Stimulated activated CD8-positive, alpha-beta memory T cell treated with anti-CD3 and anti-CD28 coated beads, Interleukin-7, amount 100 ng/mL, for 1 hour (primary cell): ENCODE results near the gene KRTAP10-11.
"Not testable (repeated sequence)": the region's sequence is repeated elsewhere in the genome, so short reads cannot be mapped to it uniquely, and the experiment has no call there.

ENCODE experiments used
- DNase-seq, 2 donors: peaks; one replicate each; pipeline ENCODE4 v3.0.0-alpha.2; 2020; ENCODE audit warnings: low read depth in 2 of 2

KRTAP10-11 gene, protein sequence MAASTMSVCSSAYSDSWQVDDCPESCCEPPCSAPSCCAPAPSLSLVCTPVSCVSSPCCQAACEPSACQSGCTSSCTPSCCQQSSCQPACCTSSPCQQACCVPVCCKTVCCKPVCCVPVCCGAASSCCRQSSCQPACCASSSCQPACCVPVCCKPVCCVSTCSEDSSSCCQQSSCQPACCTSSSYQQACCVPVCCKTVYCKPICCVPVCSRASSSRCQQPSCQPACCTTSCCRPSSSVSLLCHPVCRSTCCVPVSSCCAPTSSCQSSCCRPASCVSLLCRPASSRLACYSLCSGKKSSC

DNA sequence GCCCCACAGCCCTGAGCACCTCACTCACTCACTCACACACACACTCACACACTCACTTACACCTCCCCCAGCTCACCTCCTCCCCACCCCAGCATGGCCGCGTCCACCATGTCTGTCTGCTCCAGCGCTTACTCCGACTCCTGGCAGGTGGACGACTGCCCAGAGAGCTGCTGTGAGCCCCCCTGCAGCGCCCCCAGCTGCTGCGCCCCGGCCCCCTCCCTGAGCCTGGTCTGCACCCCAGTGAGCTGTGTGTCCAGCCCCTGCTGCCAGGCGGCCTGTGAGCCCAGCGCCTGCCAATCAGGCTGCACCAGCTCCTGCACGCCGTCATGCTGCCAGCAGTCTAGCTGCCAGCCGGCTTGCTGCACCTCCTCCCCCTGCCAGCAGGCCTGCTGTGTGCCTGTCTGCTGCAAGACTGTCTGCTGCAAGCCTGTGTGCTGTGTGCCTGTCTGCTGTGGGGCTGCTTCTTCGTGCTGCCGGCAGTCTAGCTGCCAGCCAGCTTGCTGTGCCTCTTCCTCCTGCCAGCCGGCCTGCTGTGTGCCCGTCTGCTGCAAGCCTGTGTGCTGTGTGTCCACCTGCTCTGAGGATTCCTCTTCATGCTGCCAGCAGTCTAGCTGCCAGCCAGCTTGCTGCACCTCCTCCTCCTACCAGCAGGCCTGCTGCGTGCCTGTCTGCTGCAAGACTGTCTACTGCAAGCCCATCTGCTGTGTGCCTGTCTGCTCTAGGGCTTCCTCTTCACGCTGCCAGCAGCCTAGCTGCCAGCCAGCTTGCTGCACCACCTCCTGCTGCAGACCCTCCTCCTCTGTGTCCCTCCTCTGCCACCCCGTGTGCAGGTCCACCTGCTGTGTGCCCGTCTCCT is at the start of gene KRTAP10-11:
Gene KRTAP10-11, plus strand, starts transcription at position 49 of the 856 bp plus-strand sequence. Its CDS starts 45 bp downstream, at position 94.
- not testable (repeated sequence) for DNase-seq

- DNase-seq, result no peak
Observed at GRCh38 chr21:44598061-44598460, 48.2 kb upstream of the KRTAP10-11 start.

DNA sequence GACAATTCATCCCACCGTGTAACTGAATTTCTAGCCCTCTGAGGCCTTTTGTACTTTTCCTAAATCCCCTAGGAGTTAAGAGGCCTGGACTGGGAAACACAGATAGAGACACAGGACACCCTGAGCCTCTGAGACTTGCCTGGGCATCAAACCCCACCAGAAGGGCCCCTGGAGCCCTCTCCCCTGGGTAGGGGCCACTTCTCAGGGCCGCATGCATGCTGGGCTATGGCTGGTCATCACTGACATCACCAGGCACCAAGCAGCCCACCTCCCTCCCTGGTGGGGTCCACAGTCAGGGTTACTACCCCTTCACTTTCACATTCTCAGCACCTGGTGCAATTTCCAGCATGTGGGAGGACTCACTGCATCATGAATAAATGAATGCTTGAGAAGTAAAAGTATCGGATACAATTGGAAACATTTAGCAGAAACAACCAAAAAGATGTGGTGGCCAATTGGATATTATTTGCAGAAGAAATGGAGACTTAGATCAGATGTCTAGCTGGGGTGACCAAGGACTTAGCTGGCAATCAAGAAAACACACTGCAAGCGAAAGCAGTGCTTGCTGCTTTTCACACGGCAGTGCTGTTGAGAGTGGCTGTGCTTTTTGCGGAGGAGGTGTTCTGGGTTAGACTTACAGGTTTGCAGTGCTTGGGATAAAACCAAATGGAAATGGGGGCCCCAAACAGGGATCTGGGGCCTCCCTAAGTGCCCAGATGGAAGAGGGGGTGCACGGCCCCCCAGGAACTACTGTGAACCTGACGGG is 46.8 kb upstream of the KRTAP10-11 start:
- DNase-seq, result no peak

- DNase-seq, result not testable (repeated sequence)
Observed at GRCh38 chr21:44600118-44600978, 45.9 kb upstream of the KRTAP10-11 start, which contains the start of gene KRTAP10-7. TSS of gene KRTAP10-7 (plus strand) at chr21:44600597. CDS start at chr21:44600622, 25 bp downstream.

DNA sequence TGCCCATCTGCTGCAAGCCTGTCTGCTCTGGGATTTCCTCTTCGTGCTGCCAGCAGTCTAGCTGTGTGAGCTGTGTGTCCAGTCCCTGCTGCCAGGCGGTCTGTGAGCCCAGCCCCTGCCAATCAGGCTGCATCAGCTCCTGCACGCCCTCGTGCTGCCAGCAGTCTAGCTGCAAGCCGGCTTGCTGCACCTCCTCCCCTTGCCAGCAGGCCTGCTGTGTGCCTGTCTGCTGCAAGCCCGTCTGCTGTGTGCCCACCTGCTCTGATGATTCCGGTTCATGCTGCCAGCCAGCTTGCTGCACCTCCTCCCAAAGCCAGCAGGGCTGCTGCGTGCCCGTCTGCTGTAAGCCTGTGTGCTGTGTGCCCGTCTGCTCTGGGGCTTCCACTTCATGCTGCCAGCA is 45.1 kb upstream of the KRTAP10-11 start:
- not testable (repeated sequence) for DNase-seq

- no peak for DNase-seq
Observed at GRCh38 chr21:44601596-44602462, 44.4 kb upstream of the KRTAP10-11 start.

- no peak for DNase-seq
Observed at GRCh38 chr21:44602463-44602850, 43.8 kb upstream of the KRTAP10-11 start.

DNA sequence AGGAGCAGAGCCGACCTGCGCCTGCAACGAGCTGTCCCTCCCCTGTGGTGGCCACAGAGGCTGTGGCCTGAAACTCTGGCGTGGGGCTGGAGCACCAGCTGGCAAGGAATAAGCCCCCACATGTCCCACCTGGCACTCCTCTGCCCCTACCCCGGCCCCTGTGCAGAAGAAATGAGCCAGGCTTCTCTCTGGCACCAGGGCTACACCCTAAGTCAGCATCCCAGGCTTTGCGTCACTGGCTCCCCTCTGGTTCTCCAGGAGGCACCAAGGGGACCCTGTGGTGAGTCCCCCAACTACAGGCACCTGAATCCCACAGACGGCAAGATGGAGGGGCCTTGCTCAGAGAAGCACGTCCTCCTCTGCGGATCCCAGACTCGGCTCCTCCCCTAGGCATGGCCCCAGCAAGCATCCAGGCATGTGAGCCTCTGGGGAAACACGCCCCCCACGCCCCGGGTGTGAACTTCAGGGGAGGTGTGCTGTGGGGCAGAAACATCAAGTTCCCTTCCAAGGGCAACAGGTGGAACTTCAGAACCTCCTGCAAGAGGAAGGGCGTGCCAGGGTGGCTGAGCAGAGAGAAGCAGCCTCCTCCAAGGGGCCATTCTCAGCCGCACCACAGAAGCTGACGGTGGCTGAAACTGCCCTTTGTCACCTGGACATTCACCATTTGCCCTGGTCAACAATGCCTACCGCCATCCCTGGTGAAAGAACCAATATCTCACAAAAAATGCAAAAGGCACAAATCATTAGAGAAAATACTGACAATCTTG is 42.9 kb upstream of the KRTAP10-11 start:
- no peak for DNase-seq

- DNase-seq, result no peak
Observed at GRCh38 chr21:44603911-44604310, 42.3 kb upstream of the KRTAP10-11 start.

- DNase-seq, result no peak
Observed at GRCh38 chr21:44606495-44606894, 39.7 kb upstream of the KRTAP10-11 start.

DNA sequence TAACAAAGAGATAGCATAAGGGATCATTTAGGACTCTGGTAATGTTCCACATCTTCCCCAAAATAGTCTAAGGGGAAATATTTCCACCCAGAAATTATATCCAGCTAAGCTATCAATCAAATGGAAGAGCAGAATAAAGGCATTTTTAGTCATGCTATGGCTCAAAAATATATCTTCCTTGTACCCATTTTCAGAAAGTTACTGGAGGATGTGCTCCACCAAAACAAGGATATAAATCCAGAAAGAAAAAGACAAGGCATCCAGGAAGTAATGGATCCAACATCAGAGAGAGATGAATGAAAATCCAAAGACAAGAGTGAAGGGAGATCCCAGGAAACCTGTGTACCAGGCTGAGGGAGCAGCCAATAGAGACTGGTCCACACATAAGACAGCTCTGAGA is 37.0 kb upstream of the KRTAP10-11 start:
- no peak for DNase-seq

DNA sequence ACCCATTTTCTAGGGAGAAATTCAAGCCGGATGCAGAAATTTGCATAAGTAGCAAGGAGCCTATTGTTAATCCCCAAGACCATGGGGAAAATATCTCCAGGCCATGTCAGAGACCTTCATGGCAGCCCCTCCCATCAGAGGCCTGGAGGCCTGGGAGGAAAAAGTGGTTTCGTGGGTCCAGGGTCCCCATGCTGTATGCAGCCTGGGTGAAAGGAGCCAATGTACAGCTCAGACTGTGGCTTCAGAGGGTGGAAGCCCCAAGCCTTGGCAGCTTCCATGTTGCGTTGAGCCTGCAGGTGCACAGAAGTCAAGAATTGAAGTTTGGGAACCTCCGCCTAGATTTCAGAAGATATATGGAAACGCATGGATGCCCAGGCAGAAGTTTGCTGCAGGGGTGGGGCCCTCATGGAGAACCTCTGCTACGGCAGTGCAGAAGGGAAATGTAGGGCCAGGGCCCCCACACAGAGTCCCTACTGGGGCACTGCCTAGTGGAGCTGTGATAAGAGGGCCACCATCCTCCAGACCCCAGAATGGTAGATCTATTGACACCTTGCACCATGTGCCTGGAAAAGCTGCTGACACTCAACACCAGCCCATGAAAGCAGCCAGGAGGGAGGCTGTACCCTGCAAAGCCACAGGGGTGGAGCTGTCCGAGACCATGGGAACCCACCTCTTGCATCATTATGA is 35.9 kb upstream of the KRTAP10-11 start:
- DNase-seq, result not testable (repeated sequence)

DNA sequence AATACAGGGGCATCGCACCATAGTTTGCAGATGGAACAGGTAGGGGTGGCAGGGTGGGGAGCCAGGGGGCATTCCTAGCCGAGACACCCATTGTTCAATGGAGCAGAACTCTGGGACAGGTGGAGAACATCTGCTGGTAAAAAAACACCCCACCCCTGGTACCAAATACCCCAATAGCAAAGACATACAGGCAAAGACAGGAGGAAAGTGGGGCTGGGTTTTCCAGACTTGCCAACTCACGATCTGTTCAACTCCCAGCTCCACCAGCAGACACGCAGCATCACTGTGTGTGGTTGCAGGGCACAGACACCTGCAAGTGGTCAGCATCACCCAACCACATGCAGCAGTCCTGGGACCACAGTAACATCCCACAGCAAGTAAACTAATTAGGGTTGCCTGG is 34.7 kb upstream of the KRTAP10-11 start:
- DNase-seq, result no peak

DNA sequence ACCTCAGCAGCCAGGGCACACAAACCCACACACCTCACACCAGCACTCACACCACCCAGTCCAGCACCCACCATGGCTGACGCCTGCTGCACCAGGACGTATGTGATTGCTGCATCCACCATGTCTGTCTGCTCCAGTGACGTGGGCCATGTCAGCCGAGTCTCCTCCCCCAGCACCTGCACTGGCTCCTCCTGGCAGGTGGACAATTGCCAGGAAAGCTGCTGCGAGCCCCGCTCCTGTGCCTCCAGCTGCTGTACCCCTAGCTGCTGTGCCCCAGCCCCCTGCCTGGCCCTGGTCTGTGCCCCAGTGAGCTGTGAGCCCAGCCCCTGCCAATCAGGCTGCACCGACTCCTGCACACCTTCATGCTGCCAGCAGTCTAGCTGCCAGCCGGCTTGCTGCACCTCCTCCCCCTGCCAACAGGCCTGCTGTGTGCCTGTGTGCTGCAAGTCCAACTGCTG is 34.2 kb upstream of the KRTAP10-11 start, which contains the start of gene KRTAP10-8:
Gene KRTAP10-8, plus strand, starts transcription at position 51 of the 458 bp plus-strand sequence. Its CDS starts 22 bp downstream, at position 73.
- DNase-seq, result no peak

DNA sequence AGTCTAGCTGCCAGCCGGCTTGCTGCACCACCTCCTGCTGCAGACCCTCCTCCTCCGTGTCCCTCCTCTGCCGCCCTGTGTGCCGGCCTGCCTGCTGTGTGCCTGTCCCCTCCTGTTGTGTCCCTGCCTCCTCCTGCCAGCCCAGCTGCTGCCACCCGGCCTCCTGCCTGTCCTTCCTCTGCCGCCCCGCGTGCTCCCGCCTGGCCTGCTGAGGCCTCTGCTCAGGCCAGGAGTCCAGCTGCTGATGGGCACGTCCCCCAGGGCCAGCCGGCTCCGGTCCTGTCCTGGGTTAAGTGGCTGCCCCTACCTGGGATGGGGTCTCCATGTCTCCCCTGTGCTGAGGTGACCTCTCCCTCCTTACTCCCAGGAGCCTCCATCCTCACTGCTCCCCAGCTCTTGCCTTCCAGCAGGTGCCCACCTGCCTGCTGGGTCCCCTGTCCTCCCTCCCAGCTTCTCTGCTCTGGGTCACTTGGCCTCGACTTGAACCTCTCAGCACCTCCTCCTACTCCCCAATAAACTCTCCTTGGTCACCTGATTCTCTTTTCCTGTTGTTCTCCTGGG is 33.5 kb upstream of the KRTAP10-11 start:
- DNase-seq, result no peak

- no peak for DNase-seq
Observed at GRCh38 chr21:44613386-44614155, 32.6 kb upstream of the KRTAP10-11 start.

DNA sequence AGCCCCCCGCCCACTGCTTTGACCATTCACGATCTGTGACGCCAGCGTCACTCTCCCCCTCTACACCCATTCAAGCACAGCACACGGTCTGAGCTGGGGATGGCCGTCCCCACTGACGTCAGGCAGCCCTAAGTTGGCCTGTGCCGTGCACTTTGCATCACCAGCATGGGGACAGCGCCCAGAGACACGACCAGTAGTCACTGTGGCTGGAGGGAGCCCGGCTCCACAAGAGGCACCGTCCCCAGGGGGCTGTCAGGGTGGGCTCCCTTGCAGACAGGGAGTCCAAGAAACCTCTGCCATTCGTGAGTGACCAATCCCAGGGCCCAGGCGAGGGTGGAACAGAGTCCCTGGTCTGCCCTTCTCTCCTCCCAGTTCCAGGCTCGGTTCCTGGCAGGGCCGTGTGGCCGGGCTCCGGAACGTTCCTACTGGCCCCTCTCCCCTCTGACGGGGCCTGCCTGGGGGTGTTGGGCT is 32.0 kb upstream of the KRTAP10-11 start:
- DNase-seq, result no peak
